Endothelial cell (in vitro differentiated cells): ENCODE data around the gene TNC. TPM values are rescaled to one million over a fixed set of nuclear protein-coding genes. Genes with fewer than 3 reads are reported as not detected.

ENCODE experiments used
- DNase-seq: peaks from one replicate; pipeline ENCODE4 v3.0.0; 2021; ENCODE audit warnings: low spot score
- H3K27ac Mint-ChIP-seq: one replicate; pipeline ENCODE4 v1.8.0; 2021; ENCODE audit warnings: mixed read lengths, inconsistent platforms; ENCODE audit not compliant: unreplicated experiment
- H3K27me3 Mint-ChIP-seq: one replicate; pipeline ENCODE4 v1.8.0; 2021; ENCODE audit warnings: mild to moderate bottlenecking, moderate library complexity, mixed read lengths, inconsistent platforms; ENCODE audit not compliant: unreplicated experiment
- H3K36me3 Mint-ChIP-seq: one replicate; pipeline ENCODE4 v1.8.0; 2021; ENCODE audit warnings: mild to moderate bottlenecking, low read depth, mixed read lengths, inconsistent platforms; ENCODE audit not compliant: unreplicated experiment
- H3K4me1 Mint-ChIP-seq: one replicate; pipeline ENCODE4 v1.8.0; 2021; ENCODE audit warnings: mild to moderate bottlenecking, mixed read lengths, inconsistent platforms; ENCODE audit not compliant: unreplicated experiment
- H3K4me3 Mint-ChIP-seq: one replicate; pipeline ENCODE4 v1.8.0; 2021; ENCODE audit warnings: mild to moderate bottlenecking, mixed read lengths, inconsistent platforms; ENCODE audit not compliant: unreplicated experiment
- H3K9me3 Mint-ChIP-seq: one replicate; pipeline ENCODE4 v1.8.0; 2021; ENCODE audit warnings: mixed read lengths, inconsistent platforms; ENCODE audit not compliant: unreplicated experiment
- total RNA-seq: library from RNA; stranded (reverse); fragmentation: NEBNext Ultra II Directional; extraction: Animal tissue kit (Norgen Biotek cat#: 25700); gene quantifications from one replicate; pipeline ENCODE4 v1.2.1, GENCODE V29; 2021; ENCODE audit not compliant: unreplicated experiment
- TF ChIP-seq, protein P1 (sequence below): fragments of 200-600 bp; sonication (generic); IDR thresholded peaks from one replicate; pipeline ENCODE4 v1.5.0; 2021; ENCODE audit warnings: antibody characterized with exemption; ENCODE audit not compliant: unreplicated experiment

Gene TNC
- total RNA-seq, 1 donor from 2014 or later = 10.1 TPM

DNA sequence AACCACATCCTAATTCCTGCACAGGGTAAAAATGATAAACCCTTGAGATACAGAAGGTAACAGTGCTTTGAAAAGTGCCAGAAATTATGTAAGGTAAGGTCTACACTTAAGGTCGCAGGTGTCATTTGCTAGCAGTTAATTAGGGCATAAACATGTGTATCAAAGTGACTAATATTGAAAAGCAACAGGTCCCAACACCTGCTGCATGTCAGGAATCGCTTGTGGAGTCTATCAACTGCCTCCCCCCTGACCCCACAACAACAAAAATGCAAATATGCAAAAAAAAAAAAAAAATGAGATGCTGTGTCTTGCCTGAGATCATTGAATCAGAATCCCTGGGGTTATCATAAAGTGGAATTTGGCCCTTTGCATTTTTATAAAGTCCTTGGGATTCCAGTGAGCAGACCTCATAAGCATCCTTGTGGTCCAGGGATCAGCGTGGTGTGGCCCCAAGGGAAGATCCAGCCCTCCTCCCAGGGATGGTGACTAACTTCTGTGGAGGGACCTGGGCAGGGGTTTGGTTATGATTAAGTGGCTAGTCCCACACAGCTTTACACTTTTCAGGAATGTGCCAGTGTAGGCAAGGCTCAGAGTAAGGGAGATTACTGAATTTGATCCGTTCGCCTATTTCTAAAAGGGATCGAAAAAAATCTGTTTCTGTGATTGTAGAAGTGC lies 95.1 kb downstream of the TNC start:
- no peaks in the 10 kb centered on the region for H3K4me1 Mint-ChIP-seq
- no peak for DNase-seq
- H3K4me3 Mint-ChIP-seq = no peak overlapping the region
- H3K27ac Mint-ChIP-seq = no peak overlapping the region
- H3K27me3 Mint-ChIP-seq = peaks cover 4% of the 10 kb centered on the region
- TF ChIP-seq, protein P1, sequence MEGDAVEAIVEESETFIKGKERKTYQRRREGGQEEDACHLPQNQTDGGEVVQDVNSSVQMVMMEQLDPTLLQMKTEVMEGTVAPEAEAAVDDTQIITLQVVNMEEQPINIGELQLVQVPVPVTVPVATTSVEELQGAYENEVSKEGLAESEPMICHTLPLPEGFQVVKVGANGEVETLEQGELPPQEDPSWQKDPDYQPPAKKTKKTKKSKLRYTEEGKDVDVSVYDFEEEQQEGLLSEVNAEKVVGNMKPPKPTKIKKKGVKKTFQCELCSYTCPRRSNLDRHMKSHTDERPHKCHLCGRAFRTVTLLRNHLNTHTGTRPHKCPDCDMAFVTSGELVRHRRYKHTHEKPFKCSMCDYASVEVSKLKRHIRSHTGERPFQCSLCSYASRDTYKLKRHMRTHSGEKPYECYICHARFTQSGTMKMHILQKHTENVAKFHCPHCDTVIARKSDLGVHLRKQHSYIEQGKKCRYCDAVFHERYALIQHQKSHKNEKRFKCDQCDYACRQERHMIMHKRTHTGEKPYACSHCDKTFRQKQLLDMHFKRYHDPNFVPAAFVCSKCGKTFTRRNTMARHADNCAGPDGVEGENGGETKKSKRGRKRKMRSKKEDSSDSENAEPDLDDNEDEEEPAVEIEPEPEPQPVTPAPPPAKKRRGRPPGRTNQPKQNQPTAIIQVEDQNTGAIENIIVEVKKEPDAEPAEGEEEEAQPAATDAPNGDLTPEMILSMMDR = no peak
- no peaks in the 10 kb centered on the region for H3K9me3 Mint-ChIP-seq
- no peaks in the 10 kb centered on the region for H3K36me3 Mint-ChIP-seq

DNA sequence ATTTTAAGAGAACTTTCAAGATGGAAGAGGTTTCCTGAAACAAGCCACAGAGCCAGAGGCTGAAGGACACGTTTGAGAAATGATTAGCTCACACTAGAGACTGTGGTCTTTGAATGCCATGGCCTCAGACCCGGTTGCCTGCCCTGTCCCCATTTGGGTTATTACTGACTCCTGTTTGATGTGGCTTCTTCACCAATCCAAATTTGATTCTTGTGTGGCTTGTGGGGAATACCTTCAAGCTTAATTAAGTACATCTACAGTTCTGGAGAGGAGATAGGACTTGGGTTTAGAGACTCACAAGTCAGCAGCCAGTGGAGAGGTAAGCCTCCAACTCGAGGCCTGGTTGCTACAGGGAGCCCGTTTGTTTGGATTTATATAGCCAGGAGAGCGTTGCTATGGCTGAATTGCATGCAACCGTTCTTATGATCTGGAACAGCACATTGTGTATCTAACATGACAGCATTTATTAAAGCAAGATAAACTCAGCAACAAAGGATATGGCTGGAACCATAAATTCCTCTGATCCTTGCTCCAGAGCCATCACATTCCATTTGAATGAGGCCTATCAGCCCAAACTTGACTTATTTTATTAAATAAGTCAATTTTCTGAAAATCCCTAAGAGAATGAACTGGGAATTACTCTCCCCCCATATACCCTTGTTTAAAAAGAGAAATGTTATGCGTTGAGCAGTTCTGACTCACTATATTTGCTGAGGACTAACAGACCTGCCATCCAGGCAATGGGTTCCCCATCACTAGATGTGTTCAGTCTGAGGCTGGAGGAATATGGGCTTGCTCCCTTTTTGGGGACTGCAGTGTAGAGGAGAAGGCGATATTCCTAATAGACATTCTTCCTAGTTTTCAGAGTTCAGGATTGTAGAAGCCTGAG lies 99.2 kb downstream of the TNC start:
- DNase-seq = no peak
- TF ChIP-seq, protein P1 = no peak
- no peak overlapping the region for H3K4me3 Mint-ChIP-seq
- H3K4me1 Mint-ChIP-seq = no peaks in the 10 kb centered on the region
- peaks cover 6% of the 10 kb centered on the region for H3K27me3 Mint-ChIP-seq
- no peaks in the 10 kb centered on the region for H3K36me3 Mint-ChIP-seq
- no peaks in the 10 kb centered on the region for H3K9me3 Mint-ChIP-seq
- H3K27ac Mint-ChIP-seq = no peak overlapping the region

DNA sequence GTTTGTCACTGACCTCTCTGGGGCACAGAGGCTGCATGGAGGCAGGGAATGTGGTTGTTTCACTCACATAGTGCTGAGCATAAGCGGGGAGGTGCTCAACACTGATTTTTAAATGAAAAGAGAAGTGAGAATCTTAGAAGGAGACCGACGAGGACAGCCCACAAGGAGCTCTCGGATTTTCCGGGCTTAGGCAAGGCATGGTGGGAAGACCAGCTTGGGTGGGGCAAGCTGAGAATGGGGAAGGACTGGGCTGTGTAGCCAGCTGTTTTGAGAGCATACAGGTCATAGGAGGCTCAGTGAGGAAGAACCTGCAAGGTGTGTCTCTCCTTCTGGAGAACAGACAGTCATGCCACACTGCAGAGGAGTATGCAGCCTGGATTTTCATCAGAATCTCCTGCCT lies 101.6 kb downstream of the TNC start:
- DNase-seq = no peak
- H3K27me3 Mint-ChIP-seq = peaks cover 6% of the 10 kb centered on the region
- no peaks in the 10 kb centered on the region for H3K4me1 Mint-ChIP-seq
- H3K36me3 Mint-ChIP-seq = no peaks in the 10 kb centered on the region
- TF ChIP-seq, protein P1 = no peak
- no peak overlapping the region for H3K27ac Mint-ChIP-seq
- no peak overlapping the region for H3K4me3 Mint-ChIP-seq
- no peaks in the 10 kb centered on the region for H3K9me3 Mint-ChIP-seq

DNA sequence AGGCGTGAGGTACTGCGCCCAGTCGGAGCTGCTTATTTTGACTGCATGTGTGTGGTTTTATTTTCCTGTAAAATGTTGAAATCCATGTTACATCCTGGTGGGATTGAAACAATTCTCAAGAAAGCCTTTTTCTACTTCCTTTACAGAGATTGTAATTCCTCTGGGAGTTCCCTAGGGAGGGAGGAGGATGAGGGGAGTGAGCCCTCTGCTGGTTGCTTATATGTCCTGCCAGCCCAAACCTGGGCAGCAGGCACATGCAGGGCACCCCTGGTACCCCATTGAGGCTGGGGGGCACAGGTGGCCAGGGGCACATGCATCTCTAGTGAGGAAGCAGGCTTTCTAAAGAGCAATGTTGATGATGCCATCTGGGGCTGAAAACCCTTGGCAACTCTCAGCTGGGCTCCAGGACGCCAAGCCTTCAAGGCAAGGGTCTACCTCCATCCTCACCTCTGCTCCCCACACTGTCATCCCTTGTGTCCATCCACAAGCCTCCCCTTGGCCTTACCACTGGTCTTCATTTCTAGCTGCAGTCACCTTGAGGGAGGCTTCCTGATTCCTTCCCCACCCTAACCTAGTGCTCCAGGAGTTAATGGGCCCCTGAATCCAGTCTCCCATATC lies 102.8 kb downstream of the TNC start:
- Mint-ChIP-seq H3K27me3 (peaks cover 3% of the 10 kb centered on the region), H3K4me1 (no peaks in the 10 kb centered on the region), H3K9me3 (no peaks in the 10 kb centered on the region), H3K27ac (no peak overlapping the region), H3K36me3 (no peaks in the 10 kb centered on the region), H3K4me3 (no peak overlapping the region)
- TF ChIP-seq, protein P1 = peak; percentile 47
- DNase-seq = peak; percentile 62
